GM11168 (cell line): ENCODE measurements around the gene UNC5B.

Experiments used
- in situ Hi-C: fragments of 300-500 bp; cut with MboI; formaldehyde crosslinking; loops from one replicate; pipeline ENCODE4 v1.12.0; 2022; ENCODE audit warnings: low sequenced_read_pairs; ENCODE audit not compliant: unreplicated experiment

Gene UNC5B

DNA sequence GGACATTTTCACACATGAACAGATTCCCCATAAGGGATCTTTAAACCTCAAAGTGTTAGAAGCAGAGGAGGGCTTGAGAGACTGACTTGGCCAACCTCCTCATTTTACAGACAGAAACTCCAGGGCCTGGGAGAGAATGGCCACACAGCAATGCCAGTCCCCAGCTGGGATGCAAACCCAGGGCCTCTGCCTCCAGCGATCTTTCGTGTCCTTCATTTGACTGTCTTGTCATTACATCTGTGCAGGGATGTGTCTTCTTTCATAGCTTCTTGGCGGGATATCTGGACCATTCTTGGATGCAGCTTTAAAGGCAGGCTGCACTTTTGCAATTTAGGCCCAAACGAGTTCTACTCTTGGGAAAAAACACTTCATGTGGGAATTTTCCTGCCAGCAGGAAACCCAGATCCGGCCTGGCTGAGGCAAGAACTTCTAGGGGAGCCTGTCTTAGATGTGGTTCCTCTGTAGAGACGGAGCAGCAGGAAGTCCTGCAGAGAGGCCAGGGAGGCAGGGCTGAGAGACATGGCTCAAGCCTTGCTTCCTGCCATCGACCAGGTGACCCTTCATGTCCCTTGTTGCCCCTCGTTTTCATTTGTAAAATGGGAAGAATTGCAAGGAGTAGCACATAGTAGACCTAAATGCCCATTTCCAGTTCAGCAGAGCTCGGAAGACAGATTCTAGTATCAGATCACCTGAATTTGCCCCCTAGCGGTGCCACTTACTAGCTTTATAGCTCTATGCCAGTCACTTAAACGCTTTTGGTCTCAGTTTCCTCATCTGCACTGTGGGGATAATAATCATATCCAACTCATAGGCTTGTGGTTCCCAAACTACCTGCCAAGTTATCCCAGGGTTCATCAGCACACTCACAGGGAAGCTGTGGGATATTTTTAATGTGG lies 62.8 kb downstream of the UNC5B start:
- in situ Hi-C loops: no loop called here

DNA sequence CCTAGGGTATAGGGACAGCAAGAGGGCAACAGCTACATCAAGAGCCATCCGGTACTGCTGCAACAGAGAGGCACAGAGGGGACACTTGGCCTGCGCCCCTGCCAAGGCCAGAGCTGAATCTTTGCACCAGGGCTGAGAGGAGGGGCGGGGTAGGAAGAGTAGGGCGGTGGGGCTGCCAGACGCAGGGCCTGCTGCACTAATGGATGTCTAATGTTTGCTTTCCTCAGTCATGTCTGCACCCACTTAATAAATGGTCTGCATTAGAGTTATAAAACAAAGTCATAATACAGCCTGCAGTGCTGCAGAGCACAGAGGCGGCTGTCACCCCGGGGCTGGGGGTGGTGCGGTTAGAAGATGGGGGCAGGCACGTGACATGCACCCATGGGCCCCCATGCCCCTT lies 64.5 kb downstream of the UNC5B start:
- in situ Hi-C loops: no loop called here

DNA sequence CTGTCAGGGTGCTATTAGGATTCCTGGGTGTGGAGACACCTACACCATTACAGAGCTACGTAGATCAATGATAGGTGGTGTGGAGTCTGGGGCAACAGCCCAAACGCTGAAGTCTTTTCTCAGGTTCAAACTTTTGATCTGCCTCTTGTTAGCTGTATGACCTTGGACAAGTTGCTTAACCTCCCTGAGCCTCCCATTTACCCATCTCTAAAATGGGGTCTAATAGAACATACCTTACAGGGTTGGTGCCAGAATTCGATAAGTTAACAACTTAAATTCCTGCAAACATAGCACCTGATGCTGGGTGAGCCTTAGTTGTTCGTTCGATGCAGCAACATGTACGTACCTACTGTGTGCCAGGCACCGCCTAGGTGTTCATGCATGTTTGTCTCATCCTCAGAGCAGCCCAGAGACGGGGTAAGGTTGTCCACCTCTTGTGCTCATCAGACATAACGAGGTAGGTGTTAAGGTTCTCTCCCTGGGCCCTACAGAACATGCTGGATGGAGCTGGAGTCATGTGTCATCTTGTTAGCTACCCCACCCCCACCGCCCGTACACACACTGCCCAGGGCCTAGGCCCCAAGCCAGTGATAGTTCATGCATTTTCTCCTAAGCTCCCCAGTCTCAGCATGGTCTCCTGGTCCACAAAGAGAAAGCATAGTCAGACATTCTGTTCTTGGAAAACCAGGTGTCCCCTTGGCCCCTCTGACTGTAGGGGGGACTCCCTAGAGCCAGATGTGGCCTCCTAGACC lies 65.7 kb downstream of the UNC5B start:
- in situ Hi-C loops: no loop called here

DNA sequence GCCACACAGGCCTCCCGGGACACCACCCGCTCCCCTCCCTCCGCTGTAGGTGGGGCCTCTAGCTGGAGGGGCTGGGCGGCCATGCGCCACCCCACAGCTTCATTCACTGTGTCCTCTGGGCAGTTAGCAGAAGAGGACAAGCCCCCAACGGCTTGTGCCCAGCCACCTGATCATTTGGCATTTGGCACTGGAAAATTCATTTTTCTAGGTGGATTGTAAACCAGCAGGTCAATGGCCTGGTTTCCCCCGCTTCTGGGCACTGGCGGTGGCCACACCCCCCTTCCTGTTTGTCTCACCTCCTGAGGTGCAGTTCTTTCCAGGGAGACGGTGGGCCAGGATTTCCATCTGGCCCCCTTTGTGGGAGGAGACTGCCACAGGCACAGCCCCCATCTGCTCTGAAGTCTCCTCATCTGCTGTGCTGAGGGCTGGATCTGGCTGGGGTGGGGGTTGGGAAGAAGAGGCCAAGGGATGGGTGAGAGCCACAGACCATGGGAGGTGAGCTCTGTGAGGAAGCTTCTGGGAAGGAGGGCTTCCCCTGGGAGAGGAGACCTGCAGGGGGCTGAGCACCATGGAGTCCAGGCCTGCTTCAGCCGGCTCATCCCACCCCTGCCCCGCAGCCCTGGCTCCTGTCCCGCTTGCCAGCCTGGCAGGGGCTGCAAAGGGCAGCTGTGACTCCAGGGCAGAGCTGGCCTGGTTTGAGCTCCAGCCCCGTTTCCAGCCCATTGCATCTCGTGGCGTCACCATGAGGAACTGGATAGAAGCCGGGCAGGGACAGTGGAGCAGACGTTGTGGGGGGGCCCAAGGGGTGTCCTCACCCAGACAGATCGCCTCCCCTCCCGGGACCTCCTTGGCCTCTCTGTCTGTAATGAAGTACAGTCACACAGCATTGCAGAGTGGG lies 66.6 kb downstream of the UNC5B start:
- in situ Hi-C loops: no loop called here

DNA sequence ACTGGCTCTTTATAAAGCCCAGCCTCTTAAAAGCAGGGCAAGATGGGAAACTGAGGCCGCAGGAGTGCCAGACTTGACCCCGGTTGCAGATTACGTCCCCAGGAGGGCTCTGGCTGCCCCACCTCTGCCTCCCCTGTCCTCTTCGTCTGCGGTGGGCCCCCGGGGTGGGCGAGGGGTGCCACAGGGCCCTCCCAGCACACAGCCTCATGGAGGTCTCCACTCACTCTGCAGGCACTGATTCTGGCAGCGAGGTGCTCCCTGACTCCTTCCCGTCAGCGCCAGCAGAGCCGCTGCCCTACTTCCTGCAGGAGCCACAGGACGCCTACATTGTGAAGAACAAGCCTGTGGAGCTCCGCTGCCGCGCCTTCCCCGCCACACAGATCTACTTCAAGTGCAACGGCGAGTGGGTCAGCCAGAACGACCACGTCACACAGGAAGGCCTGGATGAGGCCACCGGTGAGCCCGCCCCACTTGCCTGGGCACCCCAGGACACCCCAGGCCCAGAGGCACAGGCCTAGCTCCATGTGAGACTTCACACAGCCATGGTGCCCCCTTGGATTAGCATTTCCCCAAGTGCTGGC lies 67.3 kb downstream of the UNC5B start:
- in situ Hi-C loops: no loop called here

DNA sequence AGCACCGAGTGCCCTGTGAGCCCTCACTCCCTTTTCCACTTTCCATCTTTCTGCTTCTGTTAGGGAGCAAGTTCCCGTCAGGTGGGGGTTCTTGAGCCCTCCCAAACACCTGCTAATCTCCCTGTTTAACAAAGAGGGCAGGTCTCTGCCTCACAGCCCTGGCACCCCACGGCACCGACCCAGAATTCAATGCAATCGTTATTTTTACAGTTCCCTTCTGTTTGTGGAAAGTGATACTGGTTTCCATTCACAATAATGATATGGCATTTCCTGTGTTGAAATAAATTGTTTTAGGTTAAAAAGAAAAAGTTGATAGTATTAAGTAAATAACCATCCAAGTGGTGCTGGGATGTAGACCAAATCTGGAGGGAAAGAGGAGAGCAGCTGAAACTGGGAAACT lies 67.8 kb downstream of the UNC5B start:
- in situ Hi-C loops: no loop called here

DNA sequence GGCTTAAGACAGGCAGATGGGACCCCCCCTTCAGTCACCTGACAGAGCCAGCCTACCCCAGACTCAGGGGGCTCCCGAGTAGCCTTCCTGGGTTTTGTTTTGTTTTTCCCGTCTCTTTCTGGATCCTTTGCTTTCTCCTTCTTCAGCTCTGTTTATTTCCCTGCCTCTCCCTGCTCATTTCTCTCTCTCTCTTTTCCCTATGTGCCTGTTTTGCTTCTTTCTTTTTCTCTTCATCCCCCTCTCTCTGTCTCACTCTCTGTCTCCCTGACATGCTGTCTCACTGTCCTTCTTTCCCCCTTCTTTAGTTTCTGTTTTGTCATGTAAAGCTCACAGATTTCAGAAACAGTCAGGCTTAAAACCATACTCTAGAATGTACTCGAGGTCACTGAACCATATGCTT lies 68.5 kb downstream of the UNC5B start:
- in situ Hi-C loops: no loop called here

DNA sequence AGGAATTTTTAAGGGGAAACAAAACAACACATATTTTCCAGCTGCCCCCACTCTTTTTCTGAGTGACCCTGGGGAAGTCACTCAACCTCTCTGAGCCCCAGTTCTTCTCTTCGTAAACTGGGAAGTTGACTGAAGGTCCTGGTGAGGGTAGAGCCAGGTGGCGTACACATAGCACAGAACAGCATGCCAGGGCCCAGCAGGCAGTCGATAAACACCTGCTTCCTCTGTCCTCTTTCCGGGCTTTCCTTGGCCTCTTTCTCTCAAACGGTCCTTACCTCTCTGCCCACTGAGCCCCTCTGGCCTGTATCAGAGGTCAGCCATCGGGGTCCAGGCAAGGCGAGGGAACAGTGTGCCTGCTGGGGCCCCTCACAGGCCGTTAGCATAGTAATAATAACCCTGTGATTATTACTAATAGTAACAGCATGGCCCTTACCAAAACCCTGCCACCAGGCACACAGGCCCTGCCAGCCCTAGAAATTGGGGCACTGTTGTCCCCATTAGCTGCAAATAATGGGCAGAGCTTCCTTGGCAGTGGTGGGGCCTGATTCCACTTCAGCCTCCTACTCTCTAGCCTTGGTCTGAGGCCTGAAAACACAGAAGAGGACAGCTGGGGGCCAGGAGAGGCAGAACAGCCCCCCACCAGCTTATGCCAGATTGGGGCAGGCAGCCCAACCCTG lies 69.4 kb downstream of the UNC5B start:
- in situ Hi-C loops: no loop called here

DNA sequence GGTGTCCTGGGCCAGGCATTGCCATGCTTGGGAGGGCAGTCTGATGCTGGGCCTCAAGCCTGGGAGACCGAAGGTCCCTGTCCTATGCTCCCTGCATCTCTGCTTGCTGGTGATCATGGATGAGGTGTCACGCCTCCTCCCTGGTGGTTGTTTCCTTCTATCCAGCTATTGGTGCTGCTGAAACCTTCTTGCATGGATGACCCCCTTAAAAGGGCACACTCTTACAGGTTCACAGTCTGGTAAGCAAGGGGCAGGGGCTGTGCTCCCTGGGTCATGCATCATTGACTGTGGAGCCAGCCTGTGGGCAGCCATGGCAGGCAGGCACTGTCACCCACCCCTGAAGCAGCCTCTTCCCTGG lies 69.9 kb downstream of the UNC5B start:
- in situ Hi-C loops: no loop called here

DNA sequence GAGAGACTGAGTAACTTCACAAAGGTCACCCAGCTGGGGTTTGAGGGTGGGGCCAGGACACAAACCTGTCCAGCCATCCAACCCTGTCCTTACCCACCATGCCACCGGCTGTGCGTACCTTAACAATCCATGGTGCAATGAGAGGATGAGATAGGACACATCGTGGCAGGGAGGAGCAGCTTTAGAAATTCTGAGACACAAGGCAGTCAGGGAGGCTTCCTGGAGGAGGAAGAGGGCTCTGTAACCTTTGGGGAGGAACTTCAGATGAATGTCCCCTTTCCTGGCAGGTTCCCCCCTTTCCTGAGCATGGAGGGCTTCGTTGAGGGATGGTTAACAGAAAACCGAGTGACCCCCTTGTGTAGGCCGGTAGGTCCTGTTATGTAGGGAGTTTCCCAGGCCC lies 71.0 kb downstream of the UNC5B start:
- in situ Hi-C loops: no loop called here

DNA sequence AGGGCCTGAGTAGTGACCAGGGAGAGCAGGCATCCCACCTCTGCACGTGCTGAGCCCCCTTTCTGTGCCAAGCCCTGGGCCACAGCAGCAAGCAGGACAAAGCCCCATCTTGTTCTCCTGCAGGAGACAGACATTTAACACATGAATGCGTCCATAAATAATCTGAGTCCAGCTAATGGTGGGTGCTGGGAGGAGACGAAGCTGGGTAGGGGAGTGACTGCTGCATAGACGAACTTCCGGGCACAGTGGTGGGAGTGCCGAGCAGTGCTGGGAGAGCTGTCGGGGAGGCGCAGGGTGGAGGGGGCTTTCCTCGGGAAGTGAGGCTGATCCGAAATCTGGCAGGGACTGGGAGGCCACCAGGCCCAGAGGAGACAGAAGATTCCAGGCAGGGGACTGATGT lies 71.5 kb downstream of the UNC5B start:
- in situ Hi-C loops: no loop called here

DNA sequence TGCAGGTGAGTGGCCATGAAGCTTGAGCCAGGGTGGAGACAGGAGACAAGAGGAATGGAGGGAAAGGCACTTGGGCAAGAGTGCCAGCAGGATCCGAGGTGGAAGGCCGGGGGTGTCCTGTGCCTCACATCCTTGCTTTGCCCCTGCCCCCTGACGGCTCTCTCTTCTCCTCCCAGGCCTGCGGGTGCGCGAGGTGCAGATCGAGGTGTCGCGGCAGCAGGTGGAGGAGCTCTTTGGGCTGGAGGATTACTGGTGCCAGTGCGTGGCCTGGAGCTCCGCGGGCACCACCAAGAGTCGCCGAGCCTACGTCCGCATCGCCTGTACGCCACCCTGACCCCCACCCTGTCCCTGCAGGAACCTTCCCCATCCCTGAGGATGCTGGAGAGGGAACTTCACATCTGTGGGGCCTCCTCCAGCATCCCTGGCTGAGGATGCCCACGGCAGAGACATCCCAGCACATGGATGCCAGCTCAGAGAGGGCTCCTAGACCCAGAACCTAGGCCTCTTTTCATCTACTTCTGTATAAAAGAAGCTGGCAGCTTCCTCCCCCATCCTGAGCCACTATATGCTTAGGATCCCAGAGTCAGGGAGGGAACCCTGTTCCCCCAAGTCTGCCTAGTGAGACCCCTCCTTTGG lies 72.3 kb downstream of the UNC5B start:
- in situ Hi-C loops: no loop called here

DNA sequence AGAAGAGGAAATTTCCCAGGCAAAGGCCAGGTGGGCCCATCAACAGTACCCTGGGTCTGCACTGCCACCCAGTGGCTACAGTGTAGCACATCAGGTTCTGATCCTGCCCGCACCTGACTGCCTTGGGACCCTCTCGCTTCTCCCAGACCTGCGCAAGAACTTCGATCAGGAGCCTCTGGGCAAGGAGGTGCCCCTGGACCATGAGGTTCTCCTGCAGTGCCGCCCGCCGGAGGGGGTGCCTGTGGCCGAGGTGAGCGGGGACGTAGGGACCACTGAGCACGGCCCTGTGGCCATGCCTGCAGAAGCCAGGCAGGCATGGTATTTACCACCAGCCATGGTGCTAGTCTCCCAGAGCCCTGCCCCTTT lies 72.8 kb downstream of the UNC5B start:
- in situ Hi-C loops: no loop called here

DNA sequence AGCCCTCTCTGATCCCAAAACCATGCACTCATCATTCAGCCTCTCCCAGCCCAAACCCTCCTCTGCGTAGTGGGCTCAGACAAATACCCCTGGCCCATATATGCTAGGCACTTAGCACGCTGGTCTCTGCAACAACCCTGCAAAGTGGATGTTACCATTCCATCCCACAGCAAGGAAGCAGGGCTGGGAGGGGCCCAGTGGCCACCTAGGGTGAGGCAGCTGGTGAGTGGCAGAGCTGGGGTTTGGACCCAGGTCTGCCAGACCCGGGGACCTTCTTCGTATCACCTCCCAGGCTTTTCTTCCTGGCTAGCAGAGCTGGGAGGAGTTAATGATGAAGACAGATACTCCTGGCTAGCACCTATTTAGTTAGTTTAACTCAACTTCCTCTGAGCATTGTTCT lies 73.6 kb downstream of the UNC5B start:
- in situ Hi-C loops: no loop called here

DNA sequence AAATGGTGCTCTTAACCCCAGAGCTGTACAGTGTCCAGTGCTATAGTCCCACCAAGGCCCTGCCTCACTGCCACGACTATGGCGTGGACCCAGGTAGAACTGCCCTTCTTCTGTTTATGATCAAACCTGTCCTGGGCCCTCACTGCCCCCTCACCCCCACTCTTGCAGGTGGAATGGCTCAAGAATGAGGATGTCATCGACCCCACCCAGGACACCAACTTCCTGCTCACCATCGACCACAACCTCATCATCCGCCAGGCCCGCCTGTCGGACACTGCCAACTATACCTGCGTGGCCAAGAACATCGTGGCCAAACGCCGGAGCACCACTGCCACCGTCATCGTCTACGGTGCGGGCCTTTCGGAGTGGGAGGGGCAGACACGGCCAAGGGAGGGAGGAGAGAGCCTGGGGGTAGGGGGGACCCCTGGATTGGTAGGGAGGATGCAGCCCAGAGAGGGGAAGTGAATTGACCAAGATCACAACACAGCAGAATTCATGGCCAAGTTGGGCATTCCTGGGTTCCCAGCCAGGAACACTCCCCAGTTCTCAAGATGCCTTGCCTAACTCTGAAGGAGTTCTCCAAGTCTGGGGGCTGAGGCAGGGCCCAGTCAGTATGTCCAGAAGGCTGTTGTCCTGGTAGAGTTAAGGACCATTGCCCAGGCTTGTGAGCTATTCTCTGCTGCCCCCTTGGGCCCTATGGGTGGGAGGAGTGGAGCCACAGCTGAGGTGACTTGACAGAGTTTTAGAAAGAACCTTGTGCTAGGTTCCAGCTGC lies 74.3 kb downstream of the UNC5B start:
- in situ Hi-C loops: no loop called here

DNA sequence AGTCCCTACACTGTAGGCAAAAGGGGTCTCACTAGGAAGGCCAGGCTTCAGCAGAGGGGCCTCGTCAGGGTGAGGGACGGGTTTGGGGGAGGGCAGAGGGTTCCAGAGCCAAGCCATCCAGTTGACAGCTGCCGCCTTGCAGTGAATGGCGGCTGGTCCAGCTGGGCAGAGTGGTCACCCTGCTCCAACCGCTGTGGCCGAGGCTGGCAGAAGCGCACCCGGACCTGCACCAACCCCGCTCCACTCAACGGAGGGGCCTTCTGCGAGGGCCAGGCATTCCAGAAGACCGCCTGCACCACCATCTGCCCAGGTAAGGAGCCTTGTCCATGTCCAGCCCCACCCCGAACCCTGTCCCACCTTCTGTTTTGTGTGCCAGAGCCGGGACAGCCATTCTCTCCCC lies 75.1 kb downstream of the UNC5B start:
- in situ Hi-C loops: no loop called here

DNA sequence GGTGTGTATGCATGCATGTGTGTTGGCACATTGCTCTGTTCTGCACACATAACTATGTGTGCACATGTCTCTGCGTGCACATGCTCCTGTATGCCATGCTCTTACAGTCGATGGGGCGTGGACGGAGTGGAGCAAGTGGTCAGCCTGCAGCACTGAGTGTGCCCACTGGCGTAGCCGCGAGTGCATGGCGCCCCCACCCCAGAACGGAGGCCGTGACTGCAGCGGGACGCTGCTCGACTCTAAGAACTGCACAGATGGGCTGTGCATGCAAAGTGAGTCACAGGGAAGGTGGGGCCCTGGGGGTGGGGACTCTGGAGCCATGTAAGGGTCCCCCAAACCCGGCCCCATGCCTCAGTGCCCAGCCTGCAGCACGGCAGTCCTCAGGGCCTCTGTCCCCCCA lies 76.1 kb downstream of the UNC5B start:
- in situ Hi-C loops: no loop called here

DNA sequence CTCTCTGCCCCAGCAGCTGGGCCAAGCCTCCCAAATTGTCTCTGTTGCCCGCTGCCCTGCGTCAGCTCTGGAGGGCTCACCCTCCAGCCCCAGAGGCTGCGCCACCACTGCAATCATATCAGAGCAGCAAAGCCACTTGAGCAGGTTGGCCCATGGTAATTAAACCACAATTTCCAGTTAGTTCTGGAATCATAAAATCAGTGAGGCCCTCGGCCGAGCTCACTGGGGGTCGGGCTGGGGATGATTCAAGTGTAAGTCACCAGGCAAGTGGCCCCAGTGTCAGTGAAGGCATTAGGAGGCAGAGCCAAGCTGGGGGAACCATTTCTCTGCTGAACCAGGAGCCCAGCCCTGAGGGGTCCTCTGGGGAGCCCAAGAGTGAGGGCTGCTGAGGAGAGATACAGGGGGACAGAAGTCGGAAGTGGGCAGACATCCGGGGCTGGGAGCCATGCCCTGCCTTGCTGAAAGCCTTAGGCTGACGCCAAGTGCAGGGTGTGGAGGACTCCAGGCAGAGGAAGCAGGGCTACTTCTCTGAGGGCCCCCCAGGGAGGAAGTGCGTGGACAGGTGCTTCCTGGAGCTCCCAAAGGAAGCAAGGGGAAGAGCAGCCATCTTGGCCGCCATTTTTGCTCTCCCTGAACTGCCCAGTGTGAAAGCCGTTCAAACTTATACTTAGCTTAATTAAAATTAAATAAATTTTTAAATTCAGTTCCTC lies 77.2 kb downstream of the UNC5B start:
- in situ Hi-C loops: no loop called here
